ENCODE results near the gene KRT5.

- TF ChIP-seq YY1 (IDR thresholded peaks at IDR 0.05) (no peak), ATF3 (IDR thresholded peaks at IDR 0.05) (no peak), CTCF (IDR thresholded peaks at IDR 0.05; ENCODE audit: low read depth, low read length, missing input control) (no peak)
Measured at GRCh38 chr12:52499806-52500560, 20.2 kb downstream of the KRT5 start.

Data from liver (tissue), 3 donors.